Measurements from ENCODE around the gene CPNE6. TPM values are rescaled to one million over a fixed set of nuclear protein-coding genes. Genes with fewer than 3 reads are reported as not detected.

CPNE6 gene
- total and polyA plus RNA-seq, 9 donors = 0.23 to 0.33 TPM; not detected in 7

DNA sequence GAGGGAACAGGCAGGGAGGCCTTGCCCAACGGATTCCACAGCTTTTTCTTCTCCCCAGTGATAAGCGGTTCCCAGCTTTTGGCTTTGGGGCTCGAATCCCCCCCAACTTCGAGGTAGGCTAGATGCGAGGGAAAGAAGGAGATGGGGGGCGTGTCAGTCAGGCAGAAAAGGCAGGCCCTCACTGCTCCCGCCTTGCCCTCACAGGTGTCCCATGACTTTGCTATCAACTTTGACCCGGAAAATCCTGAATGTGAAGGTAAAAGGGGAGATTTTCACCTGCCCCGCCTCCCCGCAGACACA, 4.9 kb downstream of the CPNE6 start:
- WGBS (ENCODE audit: insufficient coverage) = no CpG with 5 or more reads among the region's 10 CpGs
- DNase-seq = no peak
- Histone ChIP-seq H3K4me3 (ENCODE audit: low read length) (no peak overlapping the region), H3K4me1 (ENCODE audit: control insufficient read depth, insufficient read depth, low read length) (peaks cover 4% of the 10 kb centered on the region), H3K9me3 (replicated peaks; ENCODE audit: control insufficient read depth, low read depth, low read length) (no peaks in the 10 kb centered on the region), H3K27ac (ENCODE audit: low read length) (no peak overlapping the region), H3K27me3 (ENCODE audit: control insufficient read depth, insufficient read depth, low read length) (peaks cover 41% of the 10 kb centered on the region), H3K36me3 (ENCODE audit: control insufficient read depth, insufficient read depth, low read length) (no peaks in the 10 kb centered on the region)

DNA sequence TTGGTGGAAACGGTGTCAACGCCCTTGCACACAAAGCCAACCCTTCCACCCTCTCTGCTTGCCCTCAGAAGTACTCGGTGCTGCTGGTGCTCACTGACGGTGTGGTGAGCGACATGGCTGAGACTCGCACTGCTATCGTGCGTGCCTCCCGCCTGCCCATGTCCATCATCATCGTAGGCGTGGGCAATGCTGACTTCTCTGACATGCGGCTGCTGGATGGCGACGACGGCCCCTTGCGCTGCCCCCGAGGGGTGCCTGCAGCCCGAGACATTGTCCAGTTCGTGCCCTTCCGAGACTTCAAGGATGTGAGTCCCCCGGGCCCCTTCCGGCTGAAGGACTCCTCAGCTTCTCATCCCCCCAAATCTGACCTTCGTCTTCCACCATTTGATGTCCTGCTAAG, 5.7 kb downstream of the CPNE6 start:
- no peak overlapping the region for H3K27ac ChIP-seq (ENCODE audit: low read length)
- WGBS (ENCODE audit: insufficient coverage) = 89% methylated on average over 22 of the region's 23 CpGs
- H3K4me3 ChIP-seq (ENCODE audit: low read length) = no peak overlapping the region
- no peaks in the 10 kb centered on the region for H3K9me3 ChIP-seq (replicated peaks; ENCODE audit: control insufficient read depth, low read depth, low read length)
- no peaks in the 10 kb centered on the region for H3K36me3 ChIP-seq (ENCODE audit: control insufficient read depth, insufficient read depth, low read length)
- peaks cover 11% of the 10 kb centered on the region for H3K4me1 ChIP-seq (ENCODE audit: control insufficient read depth, insufficient read depth, low read length)
- DNase-seq = no peak
- H3K27me3 ChIP-seq (ENCODE audit: control insufficient read depth, insufficient read depth, low read length) = peaks cover 44% of the 10 kb centered on the region

DNA sequence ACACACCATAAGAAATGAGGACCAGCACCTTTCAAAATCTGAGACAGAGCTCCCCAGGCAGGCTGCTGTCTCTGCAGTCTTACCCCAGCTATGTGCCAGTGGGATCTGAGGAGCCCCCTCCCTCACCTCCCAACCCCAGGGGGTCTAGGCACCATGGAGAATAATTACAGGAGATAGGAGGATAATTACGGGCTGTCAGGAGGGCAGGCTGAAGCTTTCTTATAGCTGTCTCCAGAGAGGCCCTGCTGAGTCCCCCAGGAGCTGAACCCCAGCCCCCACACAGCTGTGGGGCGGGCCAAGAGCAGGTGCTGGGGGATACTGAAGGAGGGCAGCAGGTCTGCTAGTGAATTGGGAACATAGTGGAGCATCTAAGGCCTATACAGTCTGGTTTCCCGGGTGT, 6.8 kb downstream of the CPNE6 start:
- no peak overlapping the region for H3K4me3 ChIP-seq (ENCODE audit: low read length)
- DNase-seq = no peak
- no peak overlapping the region for H3K27ac ChIP-seq (ENCODE audit: low read length)
- H3K9me3 ChIP-seq (replicated peaks; ENCODE audit: control insufficient read depth, low read depth, low read length) = no peaks in the 10 kb centered on the region
- no CpG with 5 or more reads among the region's 3 CpGs for WGBS (ENCODE audit: insufficient coverage)
- peaks cover 11% of the 10 kb centered on the region for H3K4me1 ChIP-seq (ENCODE audit: control insufficient read depth, insufficient read depth, low read length)
- peaks cover 52% of the 10 kb centered on the region for H3K27me3 ChIP-seq (ENCODE audit: control insufficient read depth, insufficient read depth, low read length)
- H3K36me3 ChIP-seq (ENCODE audit: control insufficient read depth, insufficient read depth, low read length) = no peaks in the 10 kb centered on the region

DNA sequence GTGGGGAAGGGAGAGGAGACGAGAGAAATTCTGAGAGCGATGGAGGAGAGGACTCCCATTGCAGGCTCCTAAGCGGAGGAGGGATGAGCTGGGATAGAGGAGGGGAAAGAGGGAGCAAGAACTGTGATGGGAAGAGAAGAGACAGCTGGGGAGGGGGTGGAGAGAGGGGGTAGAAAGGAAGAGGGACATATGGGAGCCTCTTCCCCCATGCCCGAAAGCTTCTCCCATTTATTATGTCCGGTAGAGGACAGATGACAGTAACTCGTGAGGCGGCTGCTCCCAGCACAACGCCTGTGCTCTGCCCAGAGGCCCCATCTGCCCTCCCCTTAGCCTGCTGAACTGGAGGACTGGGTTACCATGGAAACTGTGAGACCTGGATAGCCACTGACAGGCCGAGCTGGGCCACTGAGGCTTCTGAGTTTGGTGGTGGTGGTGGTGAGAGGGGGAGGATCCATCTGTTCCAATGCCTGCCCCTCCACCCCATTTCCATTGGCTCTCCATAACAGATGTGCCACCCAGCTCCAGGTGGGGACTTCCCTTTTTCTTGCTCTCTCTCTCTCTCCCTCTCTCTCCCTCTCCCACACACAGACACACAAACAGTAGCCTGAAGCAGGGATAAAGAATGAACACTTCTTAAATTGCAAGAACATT, 8.3 kb downstream of the CPNE6 start:
- Histone ChIP-seq H3K36me3 (ENCODE audit: control insufficient read depth, insufficient read depth, low read length) (no peaks in the 10 kb centered on the region), H3K9me3 (replicated peaks; ENCODE audit: control insufficient read depth, low read depth, low read length) (no peaks in the 10 kb centered on the region), H3K4me3 (ENCODE audit: low read length) (no peak overlapping the region), H3K27me3 (ENCODE audit: control insufficient read depth, insufficient read depth, low read length) (peaks cover 46% of the 10 kb centered on the region), H3K27ac (ENCODE audit: low read length) (no peak overlapping the region), H3K4me1 (ENCODE audit: control insufficient read depth, insufficient read depth, low read length) (peaks cover 11% of the 10 kb centered on the region)
- no peak for DNase-seq
- 27% methylated on average over 5 of the region's 9 CpGs for WGBS (ENCODE audit: insufficient coverage)

DNA sequence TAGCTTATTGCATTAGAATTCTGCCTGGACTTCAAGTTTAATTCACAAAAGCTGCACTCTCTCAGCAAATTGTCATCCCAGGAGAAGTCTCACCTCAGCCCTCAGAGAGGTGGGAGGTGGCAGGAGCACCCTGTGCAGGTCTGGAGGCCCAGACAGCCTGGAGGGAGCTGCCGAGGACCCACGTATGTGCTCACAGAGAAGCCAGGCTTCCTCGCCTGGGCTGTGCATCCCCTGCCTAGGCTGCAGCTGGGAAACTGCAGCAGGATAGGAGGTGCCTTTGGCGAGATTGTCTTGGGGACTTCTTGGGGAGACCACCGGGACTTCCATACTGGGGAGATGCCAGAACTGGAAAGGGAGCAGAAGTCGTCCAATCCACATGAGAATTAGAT, 8.8 kb downstream of the CPNE6 start:
- no peaks in the 10 kb centered on the region for H3K9me3 ChIP-seq (replicated peaks; ENCODE audit: control insufficient read depth, low read depth, low read length)
- DNase-seq = no peak
- H3K36me3 ChIP-seq (ENCODE audit: control insufficient read depth, insufficient read depth, low read length) = no peaks in the 10 kb centered on the region
- H3K4me3 ChIP-seq (ENCODE audit: low read length) = no peak overlapping the region
- 61% methylated on average over 6 of the region's 6 CpGs for WGBS (ENCODE audit: insufficient coverage)
- H3K27me3 ChIP-seq (ENCODE audit: control insufficient read depth, insufficient read depth, low read length) = peaks cover 46% of the 10 kb centered on the region
- H3K27ac ChIP-seq (ENCODE audit: low read length) = no peak overlapping the region
- H3K4me1 ChIP-seq (ENCODE audit: control insufficient read depth, insufficient read depth, low read length) = peaks cover 11% of the 10 kb centered on the region

DNA sequence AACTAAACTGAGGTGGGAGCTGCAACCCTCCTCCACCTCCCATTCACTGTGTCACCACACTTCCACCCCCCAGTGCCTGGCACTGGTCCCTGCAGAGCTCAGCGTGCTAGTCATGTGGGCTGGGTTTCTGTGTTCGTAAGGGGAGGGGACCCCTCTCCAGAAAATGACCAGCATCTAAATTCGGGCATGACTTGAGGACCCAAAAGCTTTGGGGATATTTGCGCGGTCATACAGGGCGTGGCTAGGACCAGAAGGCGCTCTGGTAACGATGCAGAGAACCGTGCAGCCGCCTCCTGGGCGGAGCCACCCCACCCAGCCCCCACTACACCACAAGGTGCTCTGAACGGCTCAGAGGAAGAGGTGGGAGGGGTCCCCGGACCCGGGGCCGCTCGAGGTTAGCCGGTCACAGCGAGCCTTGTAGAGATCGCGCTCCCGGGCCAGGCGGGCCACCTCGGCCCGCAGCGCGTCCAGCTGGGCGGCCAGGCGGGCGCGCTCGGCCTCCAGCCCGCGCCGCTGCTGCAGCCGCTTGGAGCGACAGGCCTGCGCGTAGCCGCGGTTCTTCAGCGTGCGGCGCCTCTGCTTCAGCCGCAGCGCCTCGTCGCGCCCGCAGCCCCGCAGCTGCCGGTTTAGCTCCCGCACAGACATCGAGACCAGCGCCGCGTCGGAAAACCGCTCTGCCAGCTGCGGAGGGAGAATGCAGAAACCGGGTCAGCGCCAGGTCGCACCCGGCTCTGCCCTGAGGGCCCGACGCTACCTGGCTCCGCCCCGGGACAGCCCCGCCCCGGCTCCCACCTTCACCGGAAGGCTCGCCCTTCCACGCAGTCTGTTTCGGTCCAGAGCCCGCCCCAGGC, 9.8 kb downstream of the CPNE6 start:
- H3K36me3 ChIP-seq (ENCODE audit: control insufficient read depth, insufficient read depth, low read length) = no peaks in the 10 kb centered on the region
- peaks cover 46% of the 10 kb centered on the region for H3K27me3 ChIP-seq (ENCODE audit: control insufficient read depth, insufficient read depth, low read length)
- H3K9me3 ChIP-seq (replicated peaks; ENCODE audit: control insufficient read depth, low read depth, low read length) = no peaks in the 10 kb centered on the region
- no peak overlapping the region for H3K27ac ChIP-seq (ENCODE audit: low read length)
- H3K4me1 ChIP-seq (ENCODE audit: control insufficient read depth, insufficient read depth, low read length) = peaks cover 11% of the 10 kb centered on the region
- under 1% methylated on average over 62 of the region's 74 CpGs for WGBS (ENCODE audit: insufficient coverage)
- DNase-seq = peak; percentile 27
- peak overlapping the region; percentile 45 for H3K4me3 ChIP-seq (ENCODE audit: low read length)

DNA sequence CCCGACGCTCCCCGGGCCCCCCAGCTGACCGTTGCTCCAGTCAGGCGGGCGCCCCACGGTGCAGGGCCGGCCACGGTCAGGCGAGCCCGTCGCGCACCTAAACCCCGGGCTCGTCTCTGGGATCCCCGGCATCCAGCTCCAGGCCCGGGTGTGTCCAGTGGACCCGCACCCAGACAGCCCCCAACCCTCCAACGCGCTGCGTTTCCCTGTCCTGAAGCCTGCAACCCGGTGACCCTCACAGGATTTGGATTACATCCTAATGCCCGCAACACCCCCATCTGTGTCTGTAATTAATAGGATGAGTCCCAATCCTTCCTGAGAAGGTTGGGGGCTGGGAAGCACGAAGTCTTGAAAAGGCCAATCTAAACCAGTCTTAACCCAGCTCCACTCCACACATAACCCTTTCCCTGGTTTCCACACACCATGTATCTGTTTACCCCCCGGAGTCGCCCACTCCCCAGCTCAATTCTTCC, 10.4 kb downstream of the CPNE6 start:
- H3K9me3 ChIP-seq (replicated peaks; ENCODE audit: control insufficient read depth, low read depth, low read length) = no peaks in the 10 kb centered on the region
- WGBS (ENCODE audit: insufficient coverage) = 14% methylated on average over 18 of the region's 26 CpGs
- peak overlapping the region; percentile 45 for H3K4me3 ChIP-seq (ENCODE audit: low read length)
- H3K27me3 ChIP-seq (ENCODE audit: control insufficient read depth, insufficient read depth, low read length) = peaks cover 46% of the 10 kb centered on the region
- no peaks in the 10 kb centered on the region for H3K36me3 ChIP-seq (ENCODE audit: control insufficient read depth, insufficient read depth, low read length)
- DNase-seq = no peak
- H3K27ac ChIP-seq (ENCODE audit: low read length) = no peak overlapping the region
- peaks cover 11% of the 10 kb centered on the region for H3K4me1 ChIP-seq (ENCODE audit: control insufficient read depth, insufficient read depth, low read length)

DNA sequence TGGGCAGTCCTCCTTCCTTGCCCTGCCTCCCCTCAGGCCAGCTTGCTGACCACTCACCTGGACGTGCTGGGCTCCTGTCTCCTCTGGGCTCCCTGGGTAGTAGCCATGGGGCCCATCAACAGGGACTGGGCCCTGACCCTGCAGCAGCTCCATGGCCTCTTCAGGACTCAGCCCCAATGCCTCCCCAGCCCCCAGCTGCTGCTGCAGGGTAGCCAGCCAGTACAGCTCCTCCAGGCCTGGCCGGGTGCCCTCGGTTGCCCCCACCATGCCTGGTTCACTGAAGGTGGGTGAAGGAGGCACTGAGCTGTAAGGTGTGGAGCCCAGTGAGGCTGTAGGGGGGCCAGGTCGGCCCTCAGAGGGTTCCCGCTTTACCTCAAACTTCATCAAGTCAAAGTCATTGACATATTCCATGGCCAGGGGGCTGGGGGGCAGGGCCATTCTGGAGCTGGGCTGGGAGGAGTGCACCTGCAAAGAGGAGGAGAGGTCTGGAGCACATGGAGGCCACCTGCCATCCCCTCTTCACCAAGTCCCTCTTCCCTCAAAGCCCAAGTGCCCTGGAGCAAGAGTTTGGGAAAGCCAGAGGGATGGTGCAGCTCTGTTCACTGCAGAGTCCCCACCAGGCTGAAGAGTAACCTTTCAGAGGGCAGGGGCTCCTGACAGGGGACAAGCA, 11.2 kb downstream of the CPNE6 start:
- no peak overlapping the region for H3K4me3 ChIP-seq (ENCODE audit: low read length)
- no peaks in the 10 kb centered on the region for H3K9me3 ChIP-seq (replicated peaks; ENCODE audit: control insufficient read depth, low read depth, low read length)
- no peak overlapping the region for H3K27ac ChIP-seq (ENCODE audit: low read length)
- H3K4me1 ChIP-seq (ENCODE audit: control insufficient read depth, insufficient read depth, low read length) = peaks cover 11% of the 10 kb centered on the region
- H3K36me3 ChIP-seq (ENCODE audit: control insufficient read depth, insufficient read depth, low read length) = no peaks in the 10 kb centered on the region
- WGBS (ENCODE audit: insufficient coverage) = 50% methylated on average over 1 of the region's 5 CpGs
- H3K27me3 ChIP-seq (ENCODE audit: control insufficient read depth, insufficient read depth, low read length) = peaks cover 43% of the 10 kb centered on the region
- no peak for DNase-seq

DNA sequence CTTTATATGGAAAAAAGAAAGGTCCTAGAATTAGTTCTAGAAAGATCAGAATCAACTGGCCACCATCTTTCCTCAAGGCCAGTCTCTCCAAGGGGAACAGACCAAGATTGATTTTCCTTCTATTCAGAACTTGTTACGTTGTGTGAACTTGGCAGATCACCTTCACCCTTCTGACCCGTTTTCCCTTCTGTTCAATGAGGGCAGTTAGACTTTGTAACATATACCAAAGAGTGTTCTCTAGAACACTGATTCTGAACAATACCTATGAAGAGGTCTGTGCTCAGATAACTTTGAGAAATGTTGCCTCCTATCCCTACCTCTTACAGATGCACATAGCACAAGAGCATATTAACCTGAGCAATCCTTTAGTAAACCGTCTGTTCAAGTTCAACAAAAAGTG, 12.1 kb downstream of the CPNE6 start:
- Histone ChIP-seq H3K36me3 (ENCODE audit: control insufficient read depth, insufficient read depth, low read length) (no peaks in the 10 kb centered on the region), H3K27ac (ENCODE audit: low read length) (no peak overlapping the region), H3K27me3 (ENCODE audit: control insufficient read depth, insufficient read depth, low read length) (peaks cover 41% of the 10 kb centered on the region), H3K9me3 (replicated peaks; ENCODE audit: control insufficient read depth, low read depth, low read length) (no peaks in the 10 kb centered on the region), H3K4me3 (ENCODE audit: low read length) (no peak overlapping the region), H3K4me1 (ENCODE audit: control insufficient read depth, insufficient read depth, low read length) (peaks cover 11% of the 10 kb centered on the region)
- no peak for DNase-seq
- WGBS (ENCODE audit: insufficient coverage) = 87% methylated on average over 1 of the region's 3 CpGs

DNA sequence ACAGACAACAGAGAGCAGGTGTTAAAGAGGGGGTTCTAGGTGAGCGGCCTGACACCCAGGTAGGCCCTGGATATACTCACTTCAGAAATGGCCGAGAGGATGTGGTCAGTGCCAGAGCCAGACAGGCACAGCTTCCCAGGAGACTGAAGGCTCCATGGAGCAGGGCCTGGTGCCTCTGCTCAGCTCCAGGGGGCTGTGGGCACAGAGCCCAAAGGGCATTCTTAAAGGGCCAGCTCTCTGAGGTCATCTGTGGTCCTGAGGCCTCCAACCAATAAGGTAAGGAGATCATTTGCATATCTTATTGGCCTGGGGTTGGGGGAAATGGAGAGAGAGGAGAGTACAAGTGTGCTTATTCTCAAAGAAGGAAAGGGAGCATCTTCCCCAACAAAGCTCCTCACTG, 13.1 kb downstream of the CPNE6 start:
- Histone ChIP-seq H3K27me3 (ENCODE audit: control insufficient read depth, insufficient read depth, low read length) (peaks cover 35% of the 10 kb centered on the region), H3K9me3 (replicated peaks; ENCODE audit: control insufficient read depth, low read depth, low read length) (no peaks in the 10 kb centered on the region), H3K27ac (ENCODE audit: low read length) (no peak overlapping the region), H3K36me3 (ENCODE audit: control insufficient read depth, insufficient read depth, low read length) (no peaks in the 10 kb centered on the region), H3K4me3 (ENCODE audit: low read length) (no peak overlapping the region), H3K4me1 (ENCODE audit: control insufficient read depth, insufficient read depth, low read length) (peaks cover 11% of the 10 kb centered on the region)
- DNase-seq = no peak
- 84% methylated on average over 2 of the region's 2 CpGs for WGBS (ENCODE audit: insufficient coverage)
